SH-SY5Y (cell line): ENCODE results near the gene RIN3.

Source experiments
- GATA2 ChIP-seq: IDR thresholded peaks from 2 replicates; pipeline ENCODE4 v1.6.1; 2011; ENCODE audit warnings: mild to moderate bottlenecking, low read depth, low read length
- GATA3 ChIP-seq: IDR thresholded peaks from 2 replicates; pipeline ENCODE4 v1.6.1; 2011; ENCODE audit warnings: low read depth, mild to moderate bottlenecking, low read length, moderate library complexity

DNA sequence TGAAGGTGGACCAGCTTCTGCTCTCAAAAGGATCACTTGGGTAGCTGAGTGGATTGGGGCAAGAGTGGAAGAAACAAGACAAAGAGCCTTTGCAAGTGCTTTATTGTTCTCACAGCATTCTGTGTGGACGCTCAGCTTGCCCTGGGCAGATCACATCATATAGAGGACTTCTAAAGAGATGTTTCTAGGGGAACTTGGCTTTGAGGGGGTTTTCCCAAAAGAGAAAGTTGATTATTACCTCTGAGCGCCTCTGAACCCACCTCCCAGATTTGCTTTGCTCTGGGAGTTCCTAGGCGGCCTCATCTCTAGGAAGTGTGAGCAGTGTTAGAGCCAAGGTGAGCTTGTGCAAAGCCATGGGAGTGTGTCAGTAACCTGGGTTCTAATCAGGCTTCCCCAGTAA, 81.7 kb downstream of the RIN3 start:
- no peak for TF ChIP-seq GATA3
- no peak for TF ChIP-seq GATA2
